Astrocyte of the spinal cord (primary cell): Measurements from ENCODE around the gene PLD3.
A peak's percentile ranks its signal among the peaks of the same experiment; 100 is the strongest.

Source experiments
- DNase-seq: peaks from one replicate; pipeline ENCODE4 v3.0.0; 2011; ENCODE audit warnings: low read depth, low spot score
- H3K4me3 ChIP-seq: 2 replicates; pipeline ENCODE4 v1.5.1; 2011; ENCODE audit warnings: low read depth, mild to moderate bottlenecking, low read length, moderate library complexity
- CTCF ChIP-seq: IDR thresholded peaks from 2 replicates; pipeline ENCODE4 v1.5.1; 2012; ENCODE audit warnings: low read depth, mild to moderate bottlenecking, low read length, inconsistent platforms
- in situ Hi-C: cut with HindIII; loops from 2 replicates; pipeline ENCODE4 v1.10.0; 2017; ENCODE audit warnings: low sequenced_read_pairs

The PLD3 gene

GRCh38 chr19:40362160-40362559 is 13.7 kb downstream of the PLD3 start:
- DNase-seq, result no peak
- H3K4me3 ChIP-seq, result no peak overlapping the region
- no peak for TF ChIP-seq CTCF
- in situ Hi-C loops, result no loop called here

GRCh38 chr19:40363069-40363468 is 14.6 kb downstream of the PLD3 start:
- TF ChIP-seq CTCF, result no peak
- no peak for DNase-seq
- H3K4me3 ChIP-seq, result no peak overlapping the region
- in situ Hi-C loops, result no loop called here

GRCh38 chr19:40365010-40365409 is 16.5 kb downstream of the PLD3 start:
- no peak for TF ChIP-seq CTCF
- DNase-seq, result no peak
- in situ Hi-C loops, result no loop called here
- no peak overlapping the region for H3K4me3 ChIP-seq

GRCh38 chr19:40365613-40366401 is 17.3 kb downstream of the PLD3 start:
- in situ Hi-C loops, result no loop called here
- peak overlapping the region; percentile 56 for H3K4me3 ChIP-seq
- peak; percentile 71 for DNase-seq

GRCh38 chr19:40366697-40367561 is 18.4 kb downstream of the PLD3 start:
- H3K4me3 ChIP-seq, result peak overlapping the region; percentile 56
- DNase-seq, result peak; percentile 61
- in situ Hi-C loops, result no loop called here
- no peak for TF ChIP-seq CTCF

More at GRCh38 chr19:40365613-40366401, 17.3 kb downstream of the PLD3 start:
- TF ChIP-seq CTCF, result no peak

- no peak overlapping the region for H3K4me3 ChIP-seq
- in situ Hi-C loops, result no loop called here
- DNase-seq, result no peak
- TF ChIP-seq CTCF, result no peak
Measured at GRCh38 chr19:40367577-40368434, 19.3 kb downstream of the PLD3 start.
